Osteocyte (in vitro differentiated cells): ENCODE results near the gene GSAP. TPM values are rescaled to one million over a fixed set of nuclear protein-coding genes. Genes with fewer than 3 reads are reported as not detected.

Source experiments
- DNase-seq: peaks from one replicate; pipeline ENCODE4 v3.0.0; 2021; ENCODE audit warnings: mixed read lengths; ENCODE audit not compliant: unreplicated experiment; ENCODE audit errors: extremely low spot score
- H3K27ac Mint-ChIP-seq: one replicate; pipeline ENCODE4 v1.8.0; 2021; ENCODE audit warnings: mild to moderate bottlenecking, mixed read lengths; ENCODE audit not compliant: unreplicated experiment
- H3K27me3 Mint-ChIP-seq: one replicate; pipeline ENCODE4 v1.8.0; 2021; ENCODE audit warnings: mixed read lengths; ENCODE audit not compliant: unreplicated experiment
- H3K36me3 Mint-ChIP-seq: one replicate; pipeline ENCODE4 v1.8.0; 2021; ENCODE audit warnings: mixed read lengths; ENCODE audit not compliant: unreplicated experiment
- H3K4me1 Mint-ChIP-seq: one replicate; pipeline ENCODE4 v1.8.0; 2021; ENCODE audit warnings: mixed read lengths; ENCODE audit not compliant: unreplicated experiment
- H3K4me3 Mint-ChIP-seq: one replicate; pipeline ENCODE4 v1.8.0; 2021; ENCODE audit warnings: mild to moderate bottlenecking, moderate library complexity, mixed read lengths; ENCODE audit not compliant: unreplicated experiment
- H3K9me3 Mint-ChIP-seq: one replicate; pipeline ENCODE4 v1.8.0; 2021; ENCODE audit warnings: mixed read lengths; ENCODE audit not compliant: unreplicated experiment
- total RNA-seq: library from RNA; stranded (reverse); gene quantifications from 2 replicates; pipeline ENCODE4 v1.2.1, GENCODE V29; 2021
- TF ChIP-seq, protein P1 (sequence below): fragments of 200-600 bp; sonication (generic); IDR thresholded peaks from 2 replicates; pipeline ENCODE4 v1.5.0; 2021; ENCODE audit warnings: antibody characterized with exemption, mild to moderate bottlenecking, moderate library complexity

GSAP gene
- total RNA-seq, 1 donor from 2014 or later: 0.83 TPM

DNA sequence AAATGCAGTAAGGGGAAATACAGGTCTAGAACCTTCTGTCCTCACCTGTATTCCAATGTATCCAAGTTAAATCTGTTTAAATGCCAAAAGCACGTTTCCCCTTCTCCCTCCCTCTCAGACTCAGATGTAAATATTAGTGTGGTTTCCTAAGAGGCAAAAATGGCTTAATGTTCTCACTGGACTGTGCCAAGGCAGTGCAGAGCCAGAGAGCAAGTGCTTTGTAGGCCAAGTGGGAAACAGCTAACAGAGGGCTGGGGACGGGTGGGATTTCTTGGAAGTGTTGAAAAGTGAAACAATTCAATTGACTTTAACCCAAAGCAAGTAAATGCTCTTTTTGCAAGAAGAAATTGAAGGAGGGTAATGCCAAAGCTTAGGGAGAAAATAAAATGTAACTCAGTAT, 103.1 kb downstream of the GSAP start:
- TF ChIP-seq, protein P1, sequence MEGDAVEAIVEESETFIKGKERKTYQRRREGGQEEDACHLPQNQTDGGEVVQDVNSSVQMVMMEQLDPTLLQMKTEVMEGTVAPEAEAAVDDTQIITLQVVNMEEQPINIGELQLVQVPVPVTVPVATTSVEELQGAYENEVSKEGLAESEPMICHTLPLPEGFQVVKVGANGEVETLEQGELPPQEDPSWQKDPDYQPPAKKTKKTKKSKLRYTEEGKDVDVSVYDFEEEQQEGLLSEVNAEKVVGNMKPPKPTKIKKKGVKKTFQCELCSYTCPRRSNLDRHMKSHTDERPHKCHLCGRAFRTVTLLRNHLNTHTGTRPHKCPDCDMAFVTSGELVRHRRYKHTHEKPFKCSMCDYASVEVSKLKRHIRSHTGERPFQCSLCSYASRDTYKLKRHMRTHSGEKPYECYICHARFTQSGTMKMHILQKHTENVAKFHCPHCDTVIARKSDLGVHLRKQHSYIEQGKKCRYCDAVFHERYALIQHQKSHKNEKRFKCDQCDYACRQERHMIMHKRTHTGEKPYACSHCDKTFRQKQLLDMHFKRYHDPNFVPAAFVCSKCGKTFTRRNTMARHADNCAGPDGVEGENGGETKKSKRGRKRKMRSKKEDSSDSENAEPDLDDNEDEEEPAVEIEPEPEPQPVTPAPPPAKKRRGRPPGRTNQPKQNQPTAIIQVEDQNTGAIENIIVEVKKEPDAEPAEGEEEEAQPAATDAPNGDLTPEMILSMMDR: no peak
- Mint-ChIP-seq H3K27me3 (no peaks in the 10 kb centered on the region), H3K36me3 (no peaks in the 10 kb centered on the region), H3K27ac (no peak overlapping the region), H3K4me3 (no peak overlapping the region), H3K9me3 (no peaks in the 10 kb centered on the region), H3K4me1 (no peaks in the 10 kb centered on the region)
- no peak for DNase-seq

DNA sequence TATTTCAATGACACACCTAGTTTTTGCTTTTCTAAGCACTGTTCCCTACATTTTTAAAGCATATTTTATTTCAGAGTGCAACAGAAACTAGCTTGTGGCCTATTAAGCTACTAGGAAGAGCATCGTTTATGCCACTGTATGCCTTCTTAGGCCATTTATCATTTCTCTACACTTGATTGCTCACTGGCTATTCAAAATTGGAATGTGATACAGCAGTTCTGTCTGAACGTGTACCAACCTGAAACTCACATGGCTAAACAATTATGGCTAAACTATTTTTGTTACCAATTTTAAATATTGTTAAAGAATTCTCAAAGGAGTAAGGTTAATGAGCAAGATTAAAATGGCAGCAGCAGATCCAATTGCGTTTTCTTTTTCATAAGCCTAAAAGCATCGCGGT, 105.2 kb downstream of the GSAP start:
- H3K36me3 Mint-ChIP-seq: no peaks in the 10 kb centered on the region
- H3K9me3 Mint-ChIP-seq: no peaks in the 10 kb centered on the region
- no peak for DNase-seq
- no peak overlapping the region for H3K27ac Mint-ChIP-seq
- H3K4me1 Mint-ChIP-seq: no peaks in the 10 kb centered on the region
- TF ChIP-seq, protein P1: no peak
- no peaks in the 10 kb centered on the region for H3K27me3 Mint-ChIP-seq
- no peak overlapping the region for H3K4me3 Mint-ChIP-seq

DNA sequence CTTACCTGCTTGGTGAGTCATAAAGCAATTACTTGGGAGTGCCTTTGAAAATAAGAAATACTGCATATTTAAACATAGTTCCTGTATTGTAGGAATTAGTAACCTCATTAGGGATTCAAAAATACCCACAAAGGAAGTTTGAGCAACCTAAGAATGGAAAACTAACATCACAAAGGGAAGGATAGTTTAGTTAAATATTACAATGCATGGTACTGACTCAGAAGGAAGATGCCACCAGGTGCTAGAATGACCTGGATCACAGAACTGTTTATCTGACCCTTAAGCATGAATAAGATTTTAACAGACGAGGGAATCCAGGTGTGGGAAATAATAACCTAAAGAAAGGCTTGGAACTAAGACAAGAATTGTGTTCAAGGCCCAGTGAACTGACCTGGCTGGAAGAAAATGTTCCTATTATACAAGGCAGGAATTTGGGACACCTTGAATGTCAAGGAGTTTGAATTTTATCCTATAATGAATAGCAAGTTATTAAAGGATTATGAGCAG, 106.4 kb downstream of the GSAP start:
- no peaks in the 10 kb centered on the region for H3K4me1 Mint-ChIP-seq
- H3K4me3 Mint-ChIP-seq: no peak overlapping the region
- DNase-seq: no peak
- no peaks in the 10 kb centered on the region for H3K27me3 Mint-ChIP-seq
- H3K36me3 Mint-ChIP-seq: no peaks in the 10 kb centered on the region
- H3K9me3 Mint-ChIP-seq: no peaks in the 10 kb centered on the region
- H3K27ac Mint-ChIP-seq: no peak overlapping the region
- TF ChIP-seq, protein P1: no peak

DNA sequence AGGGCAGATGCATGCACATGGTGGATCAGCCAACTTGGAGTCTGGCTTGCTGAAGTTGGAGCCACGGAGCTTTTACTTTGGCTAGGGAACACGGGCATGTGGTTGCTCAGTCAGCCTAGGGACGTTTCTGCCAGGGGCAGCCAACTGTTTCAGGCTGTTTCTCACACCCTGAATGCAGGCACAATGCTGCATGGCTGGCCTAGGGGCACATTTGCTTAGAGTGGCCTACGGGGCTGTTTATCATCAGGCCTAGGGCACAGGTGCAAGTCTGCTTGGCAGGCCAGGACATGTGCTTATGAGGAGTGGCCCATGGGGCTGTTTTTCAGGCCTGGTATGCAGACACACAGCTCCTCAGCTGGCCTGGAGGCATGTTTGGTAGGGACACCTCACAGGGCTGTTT, 107.4 kb downstream of the GSAP start:
- TF ChIP-seq, protein P1: no peak
- no peak for DNase-seq
- H3K9me3 Mint-ChIP-seq: no peaks in the 10 kb centered on the region
- no peaks in the 10 kb centered on the region for H3K4me1 Mint-ChIP-seq
- no peak overlapping the region for H3K4me3 Mint-ChIP-seq
- H3K27ac Mint-ChIP-seq: no peak overlapping the region
- no peaks in the 10 kb centered on the region for H3K36me3 Mint-ChIP-seq
- H3K27me3 Mint-ChIP-seq: no peaks in the 10 kb centered on the region

DNA sequence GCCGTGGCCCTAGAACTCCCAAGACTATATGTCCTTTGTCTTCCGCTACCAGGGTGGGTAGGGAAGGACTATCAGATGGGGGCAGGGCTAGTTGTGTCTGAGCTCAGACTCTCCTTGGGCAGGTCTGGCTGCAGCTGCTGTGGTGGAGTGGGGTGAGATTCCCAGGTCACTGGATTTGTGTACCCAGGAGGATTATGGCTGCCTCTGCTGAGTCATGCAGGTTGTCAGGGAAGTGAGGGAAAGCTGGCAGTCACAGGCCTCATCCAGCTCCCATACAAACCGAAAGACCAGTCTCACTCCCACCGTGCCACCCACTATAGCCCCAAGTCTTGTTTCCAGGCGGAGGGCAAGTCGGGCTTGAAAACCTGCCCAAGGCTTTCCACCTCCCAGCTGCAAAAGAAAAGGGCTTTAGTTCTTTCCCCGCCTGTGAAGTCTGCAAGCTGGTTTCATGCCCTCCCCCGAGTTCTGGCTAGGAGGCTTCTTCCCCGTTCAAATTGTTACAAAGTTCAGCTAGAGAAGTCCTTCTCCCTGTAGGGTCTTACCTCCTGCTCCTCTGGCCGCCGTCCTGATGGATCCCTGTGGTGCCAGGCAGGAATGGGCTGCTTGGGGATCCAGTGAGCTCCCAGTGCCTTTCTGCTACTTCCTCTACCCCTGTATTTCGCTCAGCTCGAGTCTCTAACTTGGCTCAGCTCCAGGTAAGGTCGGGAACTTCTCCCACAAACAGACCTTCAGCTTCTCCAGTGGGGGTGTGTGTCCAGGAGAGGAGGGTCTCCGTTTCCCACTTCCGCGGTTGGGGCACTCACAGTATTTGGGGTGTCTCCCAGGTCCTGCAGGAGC, 109.7 kb downstream of the GSAP start:
- H3K36me3 Mint-ChIP-seq: no peaks in the 10 kb centered on the region
- no peak overlapping the region for H3K4me3 Mint-ChIP-seq
- DNase-seq: no peak
- H3K9me3 Mint-ChIP-seq: no peaks in the 10 kb centered on the region
- TF ChIP-seq, protein P1: no peak
- H3K4me1 Mint-ChIP-seq: no peaks in the 10 kb centered on the region
- H3K27me3 Mint-ChIP-seq: no peaks in the 10 kb centered on the region
- H3K27ac Mint-ChIP-seq: no peak overlapping the region
